ENCODE data around the gene PPP1R14D.

DNA sequence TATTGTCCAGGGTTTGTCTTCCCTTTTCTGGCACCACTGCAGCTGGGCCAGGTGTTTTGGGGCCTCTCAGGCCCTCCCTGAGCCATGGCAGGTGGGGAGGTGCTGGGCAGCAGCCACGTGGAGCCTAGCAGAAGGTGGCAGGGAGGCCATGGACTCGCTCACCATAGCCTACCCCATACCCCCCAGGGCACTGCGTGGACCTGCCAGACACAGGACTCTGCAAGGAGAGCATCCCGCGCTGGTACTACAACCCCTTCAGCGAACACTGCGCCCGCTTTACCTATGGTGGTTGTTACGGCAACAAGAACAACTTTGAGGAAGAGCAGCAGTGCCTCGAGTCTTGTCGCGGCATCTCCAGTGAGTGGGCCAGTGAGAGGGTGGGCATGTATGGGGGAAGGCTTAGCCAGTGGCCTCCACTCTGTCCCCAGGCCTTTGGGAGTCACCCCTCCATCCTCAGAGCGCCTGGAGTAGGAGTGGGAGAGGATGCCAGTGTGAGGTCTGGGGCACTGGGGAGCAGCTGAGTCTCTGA is 27.3 kb upstream of the PPP1R14D start:
- TF ChIP-seq, protein P1, sequence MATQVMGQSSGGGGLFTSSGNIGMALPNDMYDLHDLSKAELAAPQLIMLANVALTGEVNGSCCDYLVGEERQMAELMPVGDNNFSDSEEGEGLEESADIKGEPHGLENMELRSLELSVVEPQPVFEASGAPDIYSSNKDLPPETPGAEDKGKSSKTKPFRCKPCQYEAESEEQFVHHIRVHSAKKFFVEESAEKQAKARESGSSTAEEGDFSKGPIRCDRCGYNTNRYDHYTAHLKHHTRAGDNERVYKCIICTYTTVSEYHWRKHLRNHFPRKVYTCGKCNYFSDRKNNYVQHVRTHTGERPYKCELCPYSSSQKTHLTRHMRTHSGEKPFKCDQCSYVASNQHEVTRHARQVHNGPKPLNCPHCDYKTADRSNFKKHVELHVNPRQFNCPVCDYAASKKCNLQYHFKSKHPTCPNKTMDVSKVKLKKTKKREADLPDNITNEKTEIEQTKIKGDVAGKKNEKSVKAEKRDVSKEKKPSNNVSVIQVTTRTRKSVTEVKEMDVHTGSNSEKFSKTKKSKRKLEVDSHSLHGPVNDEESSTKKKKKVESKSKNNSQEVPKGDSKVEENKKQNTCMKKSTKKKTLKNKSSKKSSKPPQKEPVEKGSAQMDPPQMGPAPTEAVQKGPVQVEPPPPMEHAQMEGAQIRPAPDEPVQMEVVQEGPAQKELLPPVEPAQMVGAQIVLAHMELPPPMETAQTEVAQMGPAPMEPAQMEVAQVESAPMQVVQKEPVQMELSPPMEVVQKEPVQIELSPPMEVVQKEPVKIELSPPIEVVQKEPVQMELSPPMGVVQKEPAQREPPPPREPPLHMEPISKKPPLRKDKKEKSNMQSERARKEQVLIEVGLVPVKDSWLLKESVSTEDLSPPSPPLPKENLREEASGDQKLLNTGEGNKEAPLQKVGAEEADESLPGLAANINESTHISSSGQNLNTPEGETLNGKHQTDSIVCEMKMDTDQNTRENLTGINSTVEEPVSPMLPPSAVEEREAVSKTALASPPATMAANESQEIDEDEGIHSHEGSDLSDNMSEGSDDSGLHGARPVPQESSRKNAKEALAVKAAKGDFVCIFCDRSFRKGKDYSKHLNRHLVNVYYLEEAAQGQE (IDR thresholded peaks at IDR 0.05; ENCODE audit: unreplicated experiment) = no peak
- TF ChIP-seq, protein P2, sequence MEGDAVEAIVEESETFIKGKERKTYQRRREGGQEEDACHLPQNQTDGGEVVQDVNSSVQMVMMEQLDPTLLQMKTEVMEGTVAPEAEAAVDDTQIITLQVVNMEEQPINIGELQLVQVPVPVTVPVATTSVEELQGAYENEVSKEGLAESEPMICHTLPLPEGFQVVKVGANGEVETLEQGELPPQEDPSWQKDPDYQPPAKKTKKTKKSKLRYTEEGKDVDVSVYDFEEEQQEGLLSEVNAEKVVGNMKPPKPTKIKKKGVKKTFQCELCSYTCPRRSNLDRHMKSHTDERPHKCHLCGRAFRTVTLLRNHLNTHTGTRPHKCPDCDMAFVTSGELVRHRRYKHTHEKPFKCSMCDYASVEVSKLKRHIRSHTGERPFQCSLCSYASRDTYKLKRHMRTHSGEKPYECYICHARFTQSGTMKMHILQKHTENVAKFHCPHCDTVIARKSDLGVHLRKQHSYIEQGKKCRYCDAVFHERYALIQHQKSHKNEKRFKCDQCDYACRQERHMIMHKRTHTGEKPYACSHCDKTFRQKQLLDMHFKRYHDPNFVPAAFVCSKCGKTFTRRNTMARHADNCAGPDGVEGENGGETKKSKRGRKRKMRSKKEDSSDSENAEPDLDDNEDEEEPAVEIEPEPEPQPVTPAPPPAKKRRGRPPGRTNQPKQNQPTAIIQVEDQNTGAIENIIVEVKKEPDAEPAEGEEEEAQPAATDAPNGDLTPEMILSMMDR (conservative IDR thresholded peaks at IDR 0.05; ENCODE audit: low read depth in 2 of 2) = no peak
- no peak for TF ChIP-seq STAT1 (IDR thresholded peaks at IDR 0.05; ENCODE audit: unreplicated experiment)
- no peak for TF ChIP-seq POLR2AphosphoS5 (IDR thresholded peaks at IDR 0.05; ENCODE audit: low read depth)

Measured in GM23338 (cell line).